ENCODE measurements around the gene SASH3. TPM values are rescaled to one million over a fixed set of nuclear protein-coding genes. Genes with fewer than 3 reads are reported as not detected.

SASH3 gene
- total and polyA plus RNA-seq, 8 donors = 2.3 to 62.9 (median 4.1) TPM

GRCh38 chrX:129771266-129771995 is 8.3 kb upstream of the SASH3 start:
- H3K4me1 ChIP-seq = peaks cover 0 to 12% of the 10 kb centered on the region in 2 donors
- ATAC-seq = no peak
- no peak for TF ChIP-seq CTCF (IDR thresholded peaks at IDR 0.05)

GRCh38 chrX:129772796-129773431 is 6.8 kb upstream of the SASH3 start:
- no peaks in the 10 kb centered on the region for H3K36me3 ChIP-seq
- peak; percentile 72 for ATAC-seq
- DNase-seq = peak in 2 of 4 donors; percentile 89 to 90
- no peak for TF ChIP-seq CTCF (IDR thresholded peaks at IDR 0.05)
- H3K9me3 ChIP-seq = no peaks in the 10 kb centered on the region
- H3K4me1 ChIP-seq = peaks cover 0 to 23% of the 10 kb centered on the region in 2 donors
- H3K27ac ChIP-seq = peak overlapping the region in 1 of 2 donors; percentile 89
- no peaks in the 10 kb centered on the region for H3K27me3 ChIP-seq
- H3K4me3 ChIP-seq = no peak overlapping the region
- intact Hi-C loops (cut with DNase I) = no loop called here

More at GRCh38 chrX:129771266-129771995, 8.3 kb upstream of the SASH3 start:
- DNase-seq = no peak
- intact Hi-C loops (cut with DNase I) = no loop called here
- Histone ChIP-seq H3K4me3 (no peak overlapping the region), H3K27ac (no peak overlapping the region), H3K36me3 (no peaks in the 10 kb centered on the region), H3K27me3 (no peaks in the 10 kb centered on the region), H3K9me3 (no peaks in the 10 kb centered on the region)

- no peaks in the 10 kb centered on the region for H3K9me3 ChIP-seq
- no peaks in the 10 kb centered on the region for H3K36me3 ChIP-seq
- ATAC-seq = no peak
- intact Hi-C loops (cut with DNase I) = no loop called here
- no peak for DNase-seq
- peak overlapping the region in 1 of 2 donors; percentile 89 for H3K27ac ChIP-seq
- H3K27me3 ChIP-seq = no peaks in the 10 kb centered on the region
- TF ChIP-seq CTCF (IDR thresholded peaks at IDR 0.05) = no peak
- no peak overlapping the region for H3K4me3 ChIP-seq
- H3K4me1 ChIP-seq = peaks cover 0 to 33% of the 10 kb centered on the region in 2 donors
Observed at GRCh38 chrX:129773649-129774458, 5.9 kb upstream of the SASH3 start.

- TF ChIP-seq CTCF (IDR thresholded peaks at IDR 0.05) = no peak
- H3K27me3 ChIP-seq = no peaks in the 10 kb centered on the region
Observed at GRCh38 chrX:129777218-129778030, 2.3 kb upstream of the SASH3 start.

More at GRCh38 chrX:129777218-129778030, 2.3 kb upstream of the SASH3 start:
- ATAC-seq (peak; percentile 67), DNase-seq (peak; percentile 15 to 89 (median 56))
- peaks cover 0 to 29% of the 10 kb centered on the region in 2 donors for H3K4me1 ChIP-seq
- intact Hi-C loops (cut with DNase I) = no loop called here
- no peaks in the 10 kb centered on the region for H3K36me3 ChIP-seq
- H3K27ac ChIP-seq = peak overlapping the region; percentile 61 to 92
- peak overlapping the region in 1 of 2 donors; percentile 13 for H3K4me3 ChIP-seq
- no peaks in the 10 kb centered on the region for H3K9me3 ChIP-seq
